Tongue (tissue), 2 donors: ENCODE results near the gene CHIA. TPM values are rescaled to one million over a fixed set of nuclear protein-coding genes. Genes with fewer than 3 reads are reported as not detected.

Experiments used
- DNase-seq: peaks from one replicate; pipeline ENCODE4 v3.0.0-alpha.2; 2015
- total RNA-seq: library from RNA; depleted of rRNA; stranded (reverse); fragments of >200 nt; gene quantifications from one replicate; pipeline ENCODE4 v1.2.3, GENCODE V29; 2014

The CHIA gene
- not detected for total RNA-seq

DNA sequence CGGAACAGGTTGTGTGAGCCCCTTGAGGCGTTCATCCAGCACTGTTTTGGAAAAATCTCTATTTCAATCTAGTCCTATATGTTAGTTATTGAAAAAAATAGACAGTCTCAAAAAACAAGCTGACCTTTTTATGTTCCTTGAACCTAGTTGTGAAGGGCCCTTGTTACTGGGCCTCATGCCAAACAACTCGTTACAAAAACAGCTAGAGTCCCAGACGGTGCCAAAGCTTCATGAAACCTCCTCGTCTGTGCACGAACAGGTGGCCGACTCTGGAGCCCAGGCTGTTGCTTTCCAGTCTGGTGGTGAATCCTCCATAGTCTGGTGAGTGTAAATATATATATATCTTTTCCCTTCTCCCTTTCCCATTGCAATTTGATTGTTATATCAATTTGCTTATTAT, at the start of gene CHIA:
Gene CHIA, plus strand, starts transcription at position 222 of the 400 bp plus-strand sequence. CDS start 19,617 bp downstream, outside the sequence.
- peak; percentile 60 for DNase-seq

DNA sequence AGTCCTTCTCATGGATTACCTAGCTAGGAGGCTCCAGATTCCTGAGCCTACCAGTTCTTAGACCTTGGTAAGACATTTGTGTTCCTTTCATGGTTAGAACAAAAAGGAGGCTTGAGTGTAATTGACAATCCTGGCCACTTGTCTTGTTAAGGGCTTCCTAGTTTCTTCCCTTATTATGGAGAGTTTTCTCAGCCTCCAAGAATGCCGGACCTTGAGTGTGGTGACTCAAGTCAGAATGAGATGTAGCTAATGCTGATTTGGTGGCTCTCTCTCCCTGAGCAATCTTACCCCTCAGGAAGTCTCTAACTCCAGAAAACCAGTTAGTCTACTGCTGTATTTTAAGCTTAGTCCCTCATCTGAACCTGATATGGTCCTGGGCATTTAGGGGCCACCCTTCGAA, 48.9 kb upstream of the CHIA start:
- no peak for DNase-seq

DNA sequence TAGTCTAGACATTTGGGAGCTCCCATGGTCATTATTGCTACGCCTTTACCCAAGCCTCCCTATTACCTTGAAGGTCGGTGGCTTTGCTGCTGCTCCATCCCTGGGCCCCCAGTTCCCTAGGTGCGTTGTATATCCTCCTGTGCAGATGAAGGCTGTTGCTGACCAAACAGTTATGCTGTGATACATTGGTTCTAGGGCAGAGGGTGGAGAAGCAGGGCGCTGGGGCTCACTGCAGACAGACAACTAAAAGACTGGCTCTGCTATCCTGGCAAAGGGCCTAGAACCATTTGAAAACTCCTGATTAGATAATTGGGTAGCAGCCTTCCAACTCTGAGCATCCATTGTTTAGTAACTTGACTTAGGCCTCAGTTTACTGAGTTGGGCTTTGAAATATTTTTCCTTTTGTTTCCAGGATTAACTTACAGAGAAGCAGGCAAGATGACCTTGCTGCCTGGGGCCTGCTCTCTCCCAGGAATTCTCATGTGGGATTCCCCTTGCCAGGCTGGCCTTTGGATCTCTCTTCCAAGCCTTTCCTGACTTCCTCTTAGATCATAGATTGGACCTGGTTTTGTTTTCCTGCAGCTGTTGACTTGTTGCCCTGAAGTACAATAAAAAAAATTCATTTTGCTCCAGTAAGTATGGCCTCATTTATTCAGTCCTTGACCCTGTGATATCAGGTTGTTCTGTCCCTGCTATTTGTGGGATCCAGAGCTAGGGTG, 47.7 kb upstream of the CHIA start:
- DNase-seq = no peak

DNA sequence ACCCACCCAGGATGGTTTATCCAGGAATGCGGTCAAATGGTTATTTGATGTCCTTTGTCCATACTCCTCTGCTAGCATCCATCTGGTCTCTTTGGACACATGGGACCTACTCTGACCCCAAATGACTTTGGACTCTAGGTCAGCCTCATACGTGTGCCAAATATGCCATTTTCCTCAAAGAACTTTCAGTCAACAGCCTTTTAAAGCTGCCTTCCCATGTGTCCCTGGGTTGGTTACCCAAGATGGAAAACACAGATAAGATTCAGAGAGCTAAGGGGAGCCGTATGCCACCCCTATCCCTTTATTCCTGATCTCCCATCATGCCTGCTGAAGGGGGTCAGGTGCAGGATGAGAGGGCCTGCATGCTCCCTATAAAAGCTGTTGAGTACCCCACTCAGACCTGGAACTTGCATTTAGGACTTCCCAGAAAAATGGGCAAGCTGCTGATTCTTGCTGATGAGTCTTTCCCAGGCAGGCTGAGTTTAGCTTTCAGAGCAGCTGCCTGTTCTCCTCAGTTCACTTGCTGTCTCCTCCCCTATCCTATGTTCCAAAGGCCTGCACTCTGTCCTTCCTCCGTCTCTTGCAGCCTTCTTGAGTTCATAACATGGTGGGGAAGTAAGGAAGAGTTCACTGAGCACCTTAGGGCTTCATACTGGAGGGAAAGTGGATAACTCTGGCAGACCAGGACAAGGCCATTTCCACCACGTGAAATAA, 43.4 kb upstream of the CHIA start:
- DNase-seq = no peak

DNA sequence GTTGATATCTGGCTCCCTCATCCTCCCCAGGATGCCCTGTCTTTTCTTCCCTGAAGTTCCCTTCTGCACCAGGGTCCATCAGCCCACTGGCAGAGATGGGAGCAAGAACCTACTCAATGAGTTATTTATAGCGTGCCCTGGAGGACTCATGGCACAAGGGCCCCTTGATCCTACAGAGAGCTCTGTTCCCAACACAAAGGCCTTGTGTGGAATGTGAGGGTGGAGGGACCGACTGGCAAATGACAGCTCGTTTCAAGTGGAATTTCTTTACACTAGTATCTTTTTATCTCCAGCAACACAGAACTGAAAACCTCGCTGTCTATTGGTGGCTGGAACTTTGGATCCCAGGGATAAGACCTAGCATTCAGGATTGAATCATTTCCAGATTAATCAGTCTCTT, 40.7 kb upstream of the CHIA start:
- DNase-seq = no peak

DNA sequence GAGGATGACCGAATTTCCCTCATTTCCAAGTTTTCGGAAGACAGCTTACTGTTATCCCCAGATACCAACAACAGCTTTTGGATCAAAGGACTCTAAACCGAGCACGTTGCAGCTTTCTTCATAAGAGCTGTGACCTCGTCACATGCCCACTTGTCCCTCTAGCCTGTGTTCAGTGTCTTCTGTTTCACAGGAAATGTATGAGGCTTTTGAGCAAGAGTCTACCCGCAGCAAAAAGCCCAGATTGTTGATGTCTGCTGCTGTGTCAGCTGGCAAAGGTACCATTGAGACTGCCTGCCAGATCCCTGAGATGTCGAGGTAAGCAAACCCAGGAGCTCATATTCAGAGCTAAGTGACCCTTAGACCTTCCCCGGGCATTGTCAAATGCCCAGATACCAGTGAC, 39.1 kb upstream of the CHIA start:
- no peak for DNase-seq

DNA sequence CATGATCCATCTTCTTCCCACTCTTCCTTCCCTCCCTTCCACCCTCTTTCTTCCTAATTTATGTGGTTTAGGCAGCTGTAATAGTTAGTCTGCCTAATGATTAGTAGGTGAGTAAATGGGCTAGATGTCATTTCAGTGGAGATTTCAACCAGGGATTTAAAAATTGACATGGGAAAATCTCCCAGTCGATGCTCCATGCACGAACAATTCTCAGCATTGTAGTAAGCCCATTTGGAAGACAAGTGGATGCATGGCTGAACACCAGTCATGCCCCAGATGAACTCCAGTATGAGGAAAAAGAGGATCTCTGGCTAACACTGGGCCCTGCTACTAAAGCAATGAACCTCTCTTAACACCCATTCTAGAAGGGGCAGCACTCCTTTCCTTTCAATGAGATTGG, 37.9 kb upstream of the CHIA start:
- no peak for DNase-seq

DNA sequence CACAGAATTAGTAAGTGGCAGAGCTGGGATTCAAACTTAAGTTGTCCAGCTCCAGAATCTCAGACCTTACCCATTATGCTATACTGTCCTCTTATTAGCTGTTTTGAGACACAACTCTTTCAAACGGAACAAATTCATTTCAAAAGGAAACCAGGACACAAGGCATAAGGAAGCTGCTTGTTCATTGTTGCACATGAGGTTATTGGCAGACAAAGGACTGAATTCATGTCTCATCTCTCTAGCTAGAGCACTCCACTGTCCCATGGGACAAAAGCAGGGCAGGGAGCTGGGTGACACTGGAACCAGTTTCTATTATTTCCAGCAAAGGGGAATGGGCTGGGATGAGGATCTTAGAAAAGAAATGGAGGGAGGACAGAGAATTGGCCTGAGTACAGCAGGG, 36.8 kb upstream of the CHIA start:
- no peak for DNase-seq

DNA sequence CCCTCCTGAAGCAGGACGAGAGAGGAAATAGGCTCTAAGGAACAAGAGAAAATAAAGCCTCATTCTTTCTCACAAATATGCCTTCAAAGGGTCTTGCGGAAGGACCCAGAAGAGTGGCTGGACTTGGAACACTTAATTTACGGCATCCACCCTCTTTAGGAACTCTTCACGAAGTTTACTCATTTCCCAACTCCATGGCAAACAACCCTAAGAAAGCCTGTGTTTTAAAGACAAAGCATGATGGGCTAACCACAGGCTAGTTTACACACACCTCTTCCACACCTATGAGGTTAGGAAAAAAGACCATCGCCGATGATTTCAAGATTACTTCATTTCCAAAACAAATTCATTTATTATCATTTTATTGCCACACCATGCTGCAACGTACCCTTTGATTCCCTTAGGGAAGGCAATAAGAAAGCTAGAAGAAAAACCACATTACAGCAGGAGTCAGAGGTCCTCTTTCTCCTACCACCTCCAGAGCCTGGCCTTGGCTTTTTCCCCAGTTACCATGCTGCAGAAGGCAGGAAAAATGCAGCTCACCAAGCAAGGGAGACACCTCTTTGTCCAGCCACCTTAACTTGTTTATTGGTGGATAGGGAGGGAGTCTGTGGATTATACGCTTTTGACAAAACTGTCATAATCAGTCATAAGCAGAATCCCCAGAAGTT, 33.5 kb upstream of the CHIA start:
- DNase-seq = no peak

DNA sequence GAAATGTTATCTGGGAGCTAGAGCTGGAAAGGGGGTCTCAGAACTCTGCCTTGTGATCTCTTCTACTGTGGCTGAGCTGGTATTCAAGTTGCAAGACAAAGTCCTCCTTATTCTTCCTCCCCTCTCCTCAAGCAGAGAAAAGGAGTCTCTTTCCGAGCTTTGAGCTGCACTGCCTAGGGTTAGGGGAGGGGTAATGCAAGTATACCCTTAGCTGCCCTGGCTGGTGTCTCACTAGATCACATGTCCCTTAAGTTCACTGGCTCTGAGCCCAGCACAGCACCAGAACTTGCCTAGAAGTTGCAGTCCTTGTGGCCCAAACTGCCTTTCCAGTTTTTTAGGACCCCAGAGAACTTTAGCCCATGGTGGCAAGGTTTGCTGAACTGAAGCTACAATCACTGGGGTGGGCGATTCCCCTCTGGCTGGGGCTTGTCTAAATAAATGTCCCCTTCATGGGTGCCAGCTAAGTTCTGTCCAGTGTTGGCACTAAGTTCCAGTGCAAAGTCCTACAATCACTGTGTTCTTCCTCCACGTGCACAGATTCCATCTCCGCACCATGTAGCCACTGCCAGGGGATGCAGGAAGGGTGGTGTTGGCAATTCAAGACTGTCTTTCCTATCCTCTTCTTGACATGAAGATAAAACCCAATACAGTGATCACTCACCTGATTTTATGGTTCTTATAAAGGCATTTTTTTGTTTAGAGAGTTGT, 22.7 kb upstream of the CHIA start:
- DNase-seq = no peak

DNA sequence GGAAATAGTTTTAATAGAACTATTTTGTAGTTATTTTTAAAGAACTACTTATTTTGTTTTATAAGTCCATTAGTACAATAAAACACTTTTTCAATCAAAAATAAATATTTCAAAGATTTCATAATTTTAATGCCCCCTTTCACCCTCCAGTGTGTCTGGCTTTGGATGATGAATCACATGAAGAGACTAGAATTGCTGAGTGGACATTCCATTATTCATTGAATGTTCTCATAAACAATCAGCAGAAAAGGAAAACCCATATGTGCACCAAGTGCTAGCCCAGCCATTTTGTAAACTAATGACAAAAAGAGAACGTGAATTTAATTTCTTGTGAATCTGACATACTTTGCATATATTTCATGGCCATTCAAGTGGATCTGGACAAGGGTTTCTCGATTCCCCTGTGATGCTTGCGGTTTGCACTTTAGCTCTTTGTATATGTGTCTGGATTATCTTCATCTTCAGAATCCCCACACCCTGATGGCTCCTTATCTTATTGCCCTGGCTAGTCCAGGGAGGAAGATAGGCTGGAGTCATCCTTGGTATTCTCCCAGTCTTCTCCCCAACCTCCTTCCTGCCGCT, 20.7 kb upstream of the CHIA start:
- no peak for DNase-seq

DNA sequence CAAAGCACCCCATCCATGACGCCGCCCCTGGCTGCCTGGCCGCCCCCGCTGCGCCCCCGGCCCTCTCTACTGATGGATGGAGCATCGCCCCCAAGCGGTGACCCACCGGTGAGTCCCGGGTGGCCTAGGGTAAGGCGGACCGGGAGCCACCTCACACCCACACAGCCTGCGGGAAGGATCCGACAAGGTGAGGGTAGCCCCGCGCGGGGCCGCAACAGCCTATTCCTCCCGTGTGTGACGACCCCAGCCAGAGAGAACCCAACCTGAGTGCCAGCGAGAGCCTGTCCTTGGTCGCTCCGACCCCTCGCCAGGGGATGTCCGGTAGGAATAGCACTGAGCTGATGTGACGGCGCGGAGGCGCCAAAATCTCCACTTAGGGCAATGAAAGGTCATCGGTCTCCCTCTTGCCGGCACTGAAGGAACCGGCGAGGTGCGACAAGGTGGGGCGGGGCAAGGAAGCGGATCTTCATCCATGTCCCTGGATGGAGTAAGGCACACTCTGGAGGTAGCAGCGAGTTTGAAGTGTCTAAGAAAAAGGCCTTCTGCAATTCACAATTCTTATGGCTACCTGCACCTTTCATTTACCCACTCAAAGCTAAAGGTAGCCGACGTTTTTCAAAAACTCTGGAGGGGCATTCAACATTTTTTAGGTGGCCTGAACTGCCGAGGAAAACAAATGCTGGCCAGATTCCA, 19.7 kb upstream of the CHIA start:
- no peak for DNase-seq

DNA sequence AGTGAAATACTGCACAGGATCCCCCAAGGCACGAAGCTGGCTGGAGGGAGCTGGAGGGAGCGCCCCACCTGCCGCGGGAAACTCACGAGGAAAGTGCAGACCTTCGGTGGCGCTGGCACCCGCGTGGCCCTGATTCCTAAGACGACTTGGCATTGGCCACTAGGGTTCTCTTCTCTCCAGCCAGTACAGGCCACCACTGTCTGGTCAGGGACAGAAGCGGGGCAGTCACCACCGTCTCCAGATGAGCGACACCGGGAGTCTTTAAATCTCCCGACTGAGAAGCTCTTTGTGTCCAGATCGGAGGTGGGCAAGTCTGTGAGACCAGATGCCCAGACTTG, 19.2 kb upstream of the CHIA start:
- DNase-seq = no peak

DNA sequence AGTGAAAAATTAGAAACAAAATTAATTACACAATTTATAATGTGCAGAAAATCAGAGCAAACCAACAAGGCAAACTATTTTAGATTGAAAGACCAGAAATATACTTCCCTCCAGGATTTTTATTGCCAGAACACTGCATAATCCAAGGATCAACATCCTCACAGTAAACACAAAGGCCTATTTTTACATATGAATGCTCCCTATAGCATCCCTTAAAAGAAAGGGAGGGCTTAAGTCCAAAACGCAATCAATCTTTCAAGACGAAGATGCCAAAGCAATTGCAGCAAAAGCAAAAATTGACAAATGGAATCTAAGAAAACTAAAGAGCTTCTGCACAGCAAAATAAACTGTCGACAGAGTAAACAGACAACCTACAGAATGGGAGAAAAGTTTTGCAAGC, 18.6 kb upstream of the CHIA start:
- DNase-seq = no peak

DNA sequence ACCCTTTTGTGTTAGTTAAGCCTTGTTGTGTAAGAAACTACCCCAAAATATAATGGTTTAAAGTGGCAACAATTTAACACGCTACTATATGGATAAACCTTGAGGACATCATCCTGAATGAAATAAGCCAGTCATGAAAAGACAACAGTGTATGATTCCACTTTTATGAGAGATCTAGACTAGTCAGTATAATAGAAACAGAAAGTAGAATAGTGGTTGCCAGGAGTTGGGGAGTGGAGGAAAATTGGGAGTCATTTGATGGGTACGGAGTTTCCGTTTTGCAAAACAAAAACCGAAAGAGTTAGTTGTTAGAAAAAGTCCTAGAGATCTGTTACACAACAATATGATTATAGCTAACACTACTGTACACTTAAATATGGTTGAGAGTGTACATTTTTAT, 16.0 kb upstream of the CHIA start:
- DNase-seq = no peak

DNA sequence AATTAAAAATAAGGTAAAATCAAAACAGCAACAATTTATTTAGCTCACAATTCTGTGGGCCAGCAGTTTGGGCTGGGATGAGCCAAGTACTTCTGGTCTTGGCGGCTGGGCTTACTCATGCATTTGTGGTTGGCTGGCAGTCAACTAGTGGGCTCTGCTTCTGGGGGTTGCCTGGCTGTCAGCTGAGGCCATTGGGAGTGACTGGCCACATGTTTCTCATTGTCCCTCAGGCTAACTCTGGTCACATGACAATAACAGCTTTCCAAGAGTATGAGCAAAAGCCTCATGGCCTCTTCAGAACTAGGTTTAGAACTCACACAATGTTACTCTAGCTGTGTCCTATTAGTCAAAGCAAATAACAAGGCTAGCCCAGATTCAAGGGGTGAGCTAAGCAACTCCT, 15.6 kb upstream of the CHIA start:
- DNase-seq = peak; percentile 7

DNA sequence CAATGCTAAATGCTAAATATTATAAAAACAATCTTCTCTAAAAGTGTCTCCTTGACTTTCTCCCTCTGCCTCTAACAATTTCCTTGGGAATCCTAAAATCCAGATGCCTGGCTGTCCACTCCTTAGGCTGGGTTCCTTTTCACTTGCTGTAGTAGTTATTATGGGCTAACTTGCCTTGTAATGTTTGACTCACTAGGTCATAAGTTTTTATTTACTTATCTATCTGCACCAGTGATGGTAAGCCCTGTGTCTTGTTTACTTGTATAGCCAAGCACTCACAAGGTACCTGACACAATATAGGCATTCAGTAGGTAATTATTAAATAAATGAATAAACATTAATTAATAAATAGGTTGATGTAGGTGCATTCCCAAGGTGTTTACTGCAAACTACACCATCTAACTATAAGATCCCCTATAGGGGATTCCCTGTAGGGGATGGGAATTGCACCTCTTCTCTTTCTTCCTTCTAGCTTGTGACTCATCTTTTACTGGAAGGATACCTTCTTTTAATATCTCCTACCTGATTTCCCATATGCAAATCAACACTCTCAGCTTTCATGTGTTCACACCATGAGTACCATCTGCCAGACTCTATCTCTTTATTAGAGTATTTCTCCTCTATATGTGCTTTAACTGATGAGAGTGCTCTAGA, 14.7 kb upstream of the CHIA start:
- DNase-seq = no peak

DNA sequence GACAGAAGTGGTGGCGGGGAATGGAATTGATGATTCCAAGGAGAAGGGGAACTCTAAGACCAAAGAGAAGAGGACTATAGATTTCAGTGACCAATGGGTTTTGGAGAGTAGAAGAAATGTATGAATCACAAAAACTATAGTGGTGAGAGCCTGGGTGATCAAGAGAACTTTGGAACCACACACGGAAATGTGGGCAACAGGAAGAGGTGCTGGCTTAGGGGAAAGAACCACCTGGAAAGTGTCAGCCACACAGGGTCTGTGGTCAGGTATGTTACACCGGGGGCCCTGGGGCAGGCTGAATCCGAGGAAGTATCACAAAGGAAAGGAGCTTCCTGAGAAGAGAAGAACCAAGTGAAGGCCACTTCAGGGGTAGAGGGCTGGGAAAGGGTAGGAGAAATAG, 11.5 kb upstream of the CHIA start:
- DNase-seq = no peak

DNA sequence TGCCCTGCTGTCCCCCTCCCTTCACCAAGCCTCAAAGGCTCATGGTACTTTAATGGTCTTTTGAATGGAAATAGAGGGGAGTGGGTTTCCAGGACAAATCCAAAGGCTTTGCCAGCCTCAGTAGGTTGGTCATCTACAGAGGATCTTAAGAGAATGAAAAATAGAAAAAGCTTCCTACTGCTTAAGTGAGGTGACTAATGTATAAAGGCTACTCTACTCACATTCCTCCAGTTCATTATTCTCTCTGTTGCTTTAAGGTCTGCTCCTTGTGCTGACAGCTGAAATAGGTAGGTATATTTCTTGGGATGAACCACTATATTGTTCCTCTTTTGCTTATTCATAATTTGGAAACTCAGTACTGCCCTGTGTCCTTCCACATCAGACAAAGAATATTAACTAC, 10.4 kb upstream of the CHIA start:
- DNase-seq = no peak

DNA sequence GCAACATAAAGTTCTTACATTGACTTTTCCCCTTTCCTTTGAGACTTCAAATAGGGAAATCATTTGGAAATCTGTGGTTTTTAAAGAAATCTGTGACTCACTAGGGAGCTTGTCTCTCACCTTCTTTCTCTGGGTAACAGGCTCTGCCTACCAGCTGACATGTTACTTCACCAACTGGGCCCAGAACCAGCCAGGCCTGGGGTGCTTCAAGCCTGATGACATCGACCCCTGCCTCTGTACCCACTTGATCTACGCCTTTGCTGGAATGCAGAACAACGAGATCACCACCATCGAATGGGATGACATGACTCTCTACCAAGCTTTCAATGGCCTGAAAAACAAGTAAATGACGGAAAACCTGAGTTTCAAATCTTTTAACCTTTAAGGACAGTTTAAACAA, 9.2 kb upstream of the CHIA start:
- no peak for DNase-seq

DNA sequence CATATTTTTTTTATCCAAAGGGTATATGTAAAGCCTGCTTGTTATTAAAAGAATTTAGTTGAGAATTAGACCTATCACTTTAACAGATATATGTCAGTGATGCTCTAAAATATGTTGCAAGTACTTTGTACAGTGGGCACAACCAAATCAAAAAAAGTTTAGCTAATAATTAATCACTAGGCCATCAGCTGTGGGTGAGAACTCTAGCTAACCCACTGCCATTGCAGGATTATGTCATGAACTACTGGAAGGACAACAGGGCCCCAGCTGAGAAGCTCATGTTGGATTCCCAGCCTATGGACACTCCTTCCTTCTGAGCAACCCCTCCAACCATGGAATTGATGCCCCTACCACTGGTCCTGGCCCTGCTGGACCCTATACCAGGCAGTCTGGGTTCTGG, 6.8 kb upstream of the CHIA start:
- no peak for DNase-seq

DNA sequence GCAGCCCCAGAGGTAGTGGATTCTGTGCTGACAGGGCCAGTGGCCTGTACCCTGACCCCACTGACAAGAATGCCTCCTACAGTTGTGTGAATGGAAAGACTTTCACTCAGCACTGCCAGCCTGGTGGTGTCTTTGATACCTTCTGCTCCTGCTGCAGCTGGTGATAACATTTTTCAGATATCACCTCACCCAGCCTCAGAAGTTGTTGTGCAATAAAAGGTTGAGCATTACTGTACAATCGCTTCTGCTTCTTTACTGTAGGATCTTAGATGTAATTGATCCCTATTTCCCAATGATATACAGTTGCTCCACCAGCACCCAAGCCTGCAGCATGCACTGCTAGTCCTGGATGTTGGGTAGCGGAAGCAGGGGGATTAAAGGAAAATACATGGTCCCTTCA, 4.8 kb upstream of the CHIA start:
- no peak for DNase-seq
